ENCODE data around the gene TDRD6.

The TDRD6 gene

GRCh38 chr6:46688117-46688965 lies 656 bp downstream of the TDRD6 start:
- DNase-seq (ENCODE audit: low read depth) = no peak
- H3K4me3 ChIP-seq (ENCODE audit: control insufficient read depth, low read depth, low read length) = no peak overlapping the region
- no peak for TF ChIP-seq CTCF (conservative IDR thresholded peaks at IDR 0.05; ENCODE audit: control insufficient read depth, insufficient read depth, low read depth, low read length)

- no peak overlapping the region for H3K4me3 ChIP-seq (ENCODE audit: control insufficient read depth, low read depth, low read length)
- TF ChIP-seq CTCF (conservative IDR thresholded peaks at IDR 0.05; ENCODE audit: control insufficient read depth, insufficient read depth, low read depth, low read length) = no peak
These were observed 1.3 kb downstream of the TDRD6 start for GRCh38 chr6:46688966-46689335.

GRCh38 chr6:46689657-46690056 lies 2.0 kb downstream of the TDRD6 start:
- no peak for DNase-seq (ENCODE audit: low read depth)
- TF ChIP-seq CTCF (conservative IDR thresholded peaks at IDR 0.05; ENCODE audit: control insufficient read depth, insufficient read depth, low read depth, low read length) = no peak
- no peak overlapping the region for H3K4me3 ChIP-seq (ENCODE audit: control insufficient read depth, low read depth, low read length)

More at GRCh38 chr6:46688966-46689335, 1.3 kb downstream of the TDRD6 start:
- no peak for DNase-seq (ENCODE audit: low read depth)

GRCh38 chr6:46690141-46690755 lies 2.6 kb downstream of the TDRD6 start:
- H3K4me3 ChIP-seq (ENCODE audit: control insufficient read depth, low read depth, low read length) = no peak overlapping the region
- DNase-seq (ENCODE audit: low read depth) = no peak
- no peak for TF ChIP-seq CTCF (conservative IDR thresholded peaks at IDR 0.05; ENCODE audit: control insufficient read depth, insufficient read depth, low read depth, low read length)

- TF ChIP-seq CTCF (conservative IDR thresholded peaks at IDR 0.05; ENCODE audit: control insufficient read depth, insufficient read depth, low read depth, low read length) = no peak
- H3K4me3 ChIP-seq (ENCODE audit: control insufficient read depth, low read depth, low read length) = no peak overlapping the region
- peak; percentile 7 for DNase-seq (ENCODE audit: low read depth)
These were observed 3.3 kb downstream of the TDRD6 start for GRCh38 chr6:46690911-46691451.

- no peak for TF ChIP-seq CTCF (conservative IDR thresholded peaks at IDR 0.05; ENCODE audit: control insufficient read depth, insufficient read depth, low read depth, low read length)
- DNase-seq (ENCODE audit: low read depth) = no peak
- no peak overlapping the region for H3K4me3 ChIP-seq (ENCODE audit: control insufficient read depth, low read depth, low read length)
These were observed 12.3 kb downstream of the TDRD6 start for GRCh38 chr6:46699970-46700369.
